Vagina (tissue), 2 donors: ENCODE data around the gene DDR1.

Experiments used
- CTCF ChIP-seq, 3 experiments: fragments of 450-650 bp in 2 of 3; fragments of 200-600 bp in 1 of 3; sonication (generic) in 1 of 3; IDR thresholded peaks; one replicate each; pipeline ENCODE4 v1.5.1; 2017 to 2019; ENCODE audit warnings: antibody characterized with exemption in 3 of 3, mild to moderate bottlenecking in 2 of 3, moderate library complexity in 2 of 3
- POLR2A ChIP-seq, 2 donors: fragments of 450-650 bp; IDR thresholded peaks; one replicate each; pipeline ENCODE4 v1.6.1; 2017; ENCODE audit warnings: antibody characterized with exemption in 2 of 2, mild to moderate bottlenecking in 2 of 2, moderate library complexity in 2 of 2

DNA sequence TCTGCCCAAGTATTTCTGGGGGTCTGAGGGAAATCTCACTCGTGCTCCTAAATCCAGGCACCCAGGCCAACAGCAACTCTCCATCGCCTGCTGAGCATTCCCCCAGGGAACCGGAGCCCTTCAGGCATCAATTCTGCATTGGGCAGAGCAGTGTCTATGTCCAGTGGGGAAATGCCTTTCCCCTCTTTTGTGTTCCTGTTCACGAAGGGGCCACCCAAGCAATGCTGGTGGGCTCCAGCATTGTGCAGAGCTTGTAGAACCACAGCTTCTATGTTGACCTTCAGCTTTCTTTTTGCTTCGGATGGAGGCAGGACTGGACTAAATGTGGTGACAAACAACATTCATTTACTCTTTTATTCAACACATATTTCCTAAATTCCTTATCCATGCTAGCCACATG, 27.2 kb upstream of the DDR1 start:
- TF ChIP-seq POLR2A (IDR thresholded peaks at IDR 0.05), result no peak
- TF ChIP-seq CTCF (IDR thresholded peaks at IDR 0.05), result no peak
